GM21576 (cell line): ENCODE measurements around the gene ZNF330.

Experiments
- ATAC-seq: cut with Tn5 transposase; IDR thresholded peaks from one replicate; pipeline ENCODE4 v1.9.1; 2021; ENCODE audit warnings: mild to moderate bottlenecking, moderate library complexity; ENCODE audit not compliant: unreplicated experiment

ZNF330 gene

DNA sequence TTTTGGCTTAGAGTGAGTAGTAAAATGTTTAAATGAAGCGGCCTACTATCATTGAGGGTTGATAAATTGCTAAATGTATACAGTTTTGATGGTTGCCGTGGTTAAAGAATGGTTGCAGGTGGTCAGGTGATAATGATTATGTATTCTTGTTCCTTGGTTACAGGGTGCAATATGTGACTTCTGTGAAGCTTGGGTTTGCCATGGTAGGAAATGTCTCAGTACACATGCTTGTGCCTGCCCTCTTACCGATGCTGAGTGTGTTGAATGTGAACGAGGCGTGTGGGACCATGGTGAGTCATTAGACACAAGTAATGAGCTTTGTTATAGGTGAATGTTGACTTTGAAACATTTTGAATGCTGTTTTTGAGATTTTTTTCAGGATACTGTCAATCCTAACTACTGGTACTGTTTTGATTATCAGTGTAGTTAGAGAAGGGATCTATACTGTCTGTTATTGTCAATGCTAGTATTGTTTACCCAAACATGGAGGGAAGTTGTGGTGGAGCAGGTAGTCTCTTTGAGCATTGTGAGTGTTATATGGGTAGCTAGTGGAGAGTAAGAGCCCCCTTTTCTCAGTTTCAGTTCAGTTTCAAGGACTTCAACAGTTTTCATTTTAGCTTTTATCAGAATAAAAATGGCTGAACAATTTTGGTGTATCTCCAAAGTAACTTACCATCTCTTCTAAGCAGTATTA, 8.9 kb downstream of the ZNF330 start:
- ATAC-seq = peak; percentile 61

DNA sequence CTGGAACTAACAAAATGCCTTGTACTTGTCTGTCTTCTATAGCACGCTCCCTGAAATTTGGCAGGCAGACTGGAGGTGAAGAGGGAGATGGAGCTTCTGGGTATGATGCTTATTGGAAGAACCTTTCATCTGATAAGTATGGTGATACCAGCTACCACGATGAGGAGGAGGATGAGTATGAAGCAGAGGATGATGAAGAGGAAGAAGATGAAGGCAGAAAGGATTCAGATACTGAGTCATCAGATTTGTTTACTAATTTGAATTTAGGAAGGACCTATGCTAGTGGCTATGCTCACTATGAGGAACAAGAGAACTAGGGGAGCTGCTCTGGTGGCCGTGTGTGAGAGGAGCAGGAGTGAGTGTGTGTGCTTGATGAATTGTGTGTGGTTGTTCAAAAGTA, 13.0 kb downstream of the ZNF330 start:
- no peak for ATAC-seq

DNA sequence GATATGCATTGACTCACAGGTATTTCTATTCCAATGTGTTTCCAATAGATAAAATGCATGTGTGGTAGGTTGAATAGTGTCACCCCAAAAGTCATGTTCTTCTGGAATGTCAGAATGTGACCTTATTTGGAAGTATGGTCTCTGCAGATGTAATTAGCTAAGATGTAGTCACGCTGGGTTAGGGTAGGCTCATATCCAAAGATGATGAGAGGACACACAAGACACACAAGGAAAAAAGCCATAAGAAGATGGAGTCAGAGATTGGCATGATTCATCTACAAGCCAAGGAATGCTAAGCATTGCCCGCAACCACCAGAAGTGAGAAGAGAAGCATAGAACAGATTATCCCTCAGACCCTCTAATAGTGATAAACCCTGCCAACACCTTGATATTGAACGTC, 17.5 kb downstream of the ZNF330 start:
- ATAC-seq = no peak

DNA sequence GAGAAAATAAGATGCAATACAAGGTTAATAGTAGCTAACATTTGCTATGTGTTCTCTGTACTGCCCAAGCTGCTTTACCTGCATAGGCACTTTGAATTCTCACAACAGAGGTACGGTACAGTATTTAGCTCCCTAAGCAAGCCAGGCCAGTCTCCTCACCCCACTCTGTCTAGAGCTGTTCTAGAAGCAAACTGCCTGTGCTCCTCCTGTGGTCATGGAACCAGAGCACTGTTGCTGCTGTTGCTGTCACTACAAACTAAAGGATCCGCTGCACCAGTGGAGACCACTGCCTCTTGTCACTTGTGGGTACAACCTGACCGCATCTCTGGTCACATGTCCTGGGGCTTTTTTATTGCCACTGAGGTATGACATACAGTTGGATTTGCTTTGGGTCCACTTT, 19.6 kb downstream of the ZNF330 start:
- no peak for ATAC-seq

DNA sequence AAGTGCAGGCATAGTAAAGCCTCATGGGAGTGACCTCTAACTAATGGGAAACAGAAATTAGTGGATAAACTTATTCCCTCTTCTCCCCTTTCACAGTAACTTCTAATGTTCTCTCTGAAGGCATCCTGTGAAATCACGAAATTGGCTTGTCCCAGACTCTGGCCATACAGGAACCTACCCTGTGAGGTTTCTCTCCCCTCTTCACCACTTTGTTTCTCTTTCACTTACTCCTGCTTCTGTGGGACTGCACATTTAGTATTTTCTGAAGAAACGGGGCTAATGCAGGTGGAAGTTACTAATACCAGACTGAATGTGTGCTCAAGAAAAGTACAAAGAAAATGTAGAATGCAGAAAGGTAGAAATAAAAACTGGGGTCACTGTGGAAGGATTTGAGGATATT, 20.0 kb downstream of the ZNF330 start:
- no peak for ATAC-seq

DNA sequence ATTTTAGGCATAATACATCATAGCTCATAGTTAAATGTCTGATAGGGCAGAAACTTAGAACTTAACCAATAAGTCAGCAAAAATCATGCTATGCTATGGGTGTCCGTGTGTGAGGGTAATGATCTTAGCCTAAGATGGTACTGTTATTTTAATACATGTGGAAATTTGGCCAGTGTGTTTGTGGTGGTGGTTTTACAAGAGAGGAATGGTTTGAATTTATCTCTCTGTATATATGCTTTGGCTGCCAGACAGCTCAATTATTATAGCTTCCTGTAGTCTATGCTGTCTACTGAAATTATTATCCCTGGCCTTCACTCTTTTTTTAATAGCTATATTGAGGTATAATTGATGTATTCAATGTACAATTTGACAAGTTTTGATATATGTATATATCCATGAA, 21.3 kb downstream of the ZNF330 start:
- ATAC-seq = no peak

DNA sequence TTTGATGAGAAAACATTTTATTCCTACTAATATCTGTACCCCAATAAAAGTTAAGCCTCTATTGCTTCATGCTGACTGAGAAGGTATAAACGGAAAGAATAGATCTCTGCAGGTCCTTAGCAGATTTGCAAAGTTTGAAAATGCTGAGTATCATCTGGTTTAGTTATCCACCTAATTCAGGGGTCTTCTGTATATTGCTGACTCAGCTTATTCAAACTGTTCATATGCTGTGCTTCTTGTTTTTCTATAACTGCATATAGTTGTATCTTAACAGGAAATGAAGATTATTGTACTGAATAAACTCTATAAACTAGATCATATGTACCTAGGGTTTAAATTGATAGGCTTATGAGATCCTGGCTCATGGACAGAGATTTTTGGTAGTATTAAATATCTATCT, 23.7 kb downstream of the ZNF330 start:
- no peak for ATAC-seq

DNA sequence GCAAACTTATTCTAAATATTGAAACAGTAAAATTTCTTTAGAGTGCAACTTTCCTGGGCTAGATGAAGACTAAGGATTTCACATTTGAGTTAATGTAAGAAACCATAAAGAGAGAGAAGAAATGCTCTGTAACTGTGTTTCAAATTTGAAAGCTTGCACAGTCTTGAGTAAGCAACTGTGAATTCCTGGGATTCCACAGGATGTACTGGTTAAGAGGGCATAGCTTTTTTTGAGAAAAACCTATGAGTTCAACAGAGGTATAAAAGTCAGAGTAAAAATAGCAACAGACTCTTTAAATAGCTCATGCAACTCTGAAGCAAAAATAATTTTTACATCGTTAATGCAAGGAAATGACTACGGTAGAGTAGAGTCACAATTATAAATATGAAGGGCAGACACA, 25.5 kb downstream of the ZNF330 start:
- no peak for ATAC-seq

DNA sequence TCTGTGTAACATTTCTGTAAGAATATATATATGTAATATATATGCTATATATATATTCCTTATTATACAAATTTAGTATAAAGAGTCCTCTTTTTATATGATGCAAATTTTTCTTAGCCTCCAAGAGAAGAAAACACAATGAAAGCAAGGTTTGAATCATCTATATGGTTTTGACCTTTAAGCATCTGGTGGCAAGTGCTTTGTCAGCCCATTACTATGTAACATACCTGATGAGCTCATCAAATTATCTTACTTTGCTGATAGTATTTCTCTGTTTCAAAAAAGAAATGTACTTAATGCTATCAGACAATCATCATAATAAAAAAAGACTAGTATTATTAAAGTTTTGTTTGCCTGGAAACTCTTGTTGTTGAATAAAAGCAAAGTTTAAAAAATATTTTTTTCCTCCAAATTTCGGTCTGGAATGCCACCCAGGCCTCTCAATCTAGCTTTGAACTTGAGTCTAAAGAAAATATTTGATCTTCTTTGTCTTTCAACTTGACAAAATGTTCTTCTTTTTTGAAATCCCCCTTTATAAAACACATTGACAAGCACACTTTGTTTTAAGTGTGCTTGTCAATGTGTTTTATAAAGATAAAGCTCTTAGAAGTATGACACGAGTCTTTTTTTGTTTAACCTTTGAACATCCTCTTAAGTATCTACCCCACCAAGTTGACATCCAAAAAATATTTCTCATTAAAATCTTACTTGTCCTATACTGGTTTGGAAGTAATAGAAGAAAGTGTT, 26.2 kb downstream of the ZNF330 start:
- ATAC-seq = no peak

DNA sequence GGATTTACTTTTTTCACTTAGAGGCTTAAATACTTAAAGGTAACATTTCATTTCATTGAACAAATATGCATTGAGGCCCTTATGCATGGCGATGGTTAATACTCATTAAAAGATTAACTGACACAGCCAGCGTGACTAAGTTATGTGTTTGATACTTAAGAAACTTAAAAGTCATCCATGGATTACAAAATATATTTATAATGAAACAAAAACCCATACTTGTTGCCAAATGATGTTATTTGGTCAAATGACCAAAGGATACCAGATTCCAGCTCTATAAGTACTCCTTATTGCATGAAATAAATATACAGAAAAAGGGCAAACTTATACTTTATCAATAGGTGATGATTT, 26.7 kb downstream of the ZNF330 start:
- no peak for ATAC-seq

DNA sequence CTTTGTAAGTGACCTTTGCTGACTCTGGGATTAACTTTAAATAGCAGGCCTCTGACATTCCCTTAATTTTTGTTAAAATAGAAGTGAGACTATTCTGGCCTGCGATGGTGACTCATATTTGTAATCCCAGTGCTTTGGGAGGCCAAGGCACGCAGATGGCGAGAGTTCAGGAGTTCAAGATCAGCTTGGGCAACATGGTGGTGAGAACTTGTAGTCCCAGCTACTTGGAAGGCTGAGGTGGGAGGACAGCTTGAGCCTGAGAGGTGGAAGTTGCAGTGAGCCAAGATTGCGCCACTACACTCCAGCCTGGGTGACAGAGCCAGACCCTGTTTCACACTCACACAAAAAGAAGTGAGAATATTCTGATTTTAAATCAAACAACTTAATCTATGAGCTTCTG, 27.3 kb downstream of the ZNF330 start:
- no peak for ATAC-seq

DNA sequence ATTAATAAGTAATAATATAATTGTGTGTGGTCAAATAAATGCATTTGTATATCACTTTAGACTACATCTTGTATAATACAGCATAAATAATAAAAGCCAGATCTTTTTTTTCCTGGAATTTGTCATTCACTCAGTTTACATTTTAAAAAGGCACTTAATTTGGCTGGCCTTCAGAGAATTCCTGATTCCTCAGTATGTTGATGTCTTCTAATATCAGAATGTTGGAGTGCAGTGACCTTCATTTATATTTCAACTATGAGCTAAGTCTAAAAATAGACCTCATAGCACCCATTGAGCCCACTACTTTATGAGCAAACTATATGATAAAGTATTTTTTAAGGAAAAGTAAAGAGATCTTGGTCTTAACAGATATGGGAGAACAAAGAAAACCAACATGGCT, 27.8 kb downstream of the ZNF330 start:
- ATAC-seq = no peak

DNA sequence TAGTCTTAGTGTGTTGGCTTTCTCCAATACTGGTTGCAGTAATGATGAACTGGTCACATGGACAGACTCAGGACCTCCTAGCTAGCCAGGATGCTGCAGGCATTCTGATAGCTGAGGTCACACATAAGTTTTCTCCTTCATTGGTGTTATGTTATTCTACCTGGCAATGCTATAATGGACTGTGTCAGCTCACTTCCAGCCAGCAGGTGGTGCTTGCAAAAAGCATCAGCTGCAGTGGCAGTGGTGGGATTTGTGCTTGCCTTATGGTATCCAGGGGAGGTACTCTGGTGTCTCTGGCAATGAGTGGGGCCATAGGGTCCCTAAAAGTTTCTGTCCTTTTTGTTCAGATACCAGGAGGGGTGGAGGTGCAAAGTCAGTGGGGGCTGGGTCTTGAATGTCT, 33.6 kb downstream of the ZNF330 start:
- no peak for ATAC-seq

DNA sequence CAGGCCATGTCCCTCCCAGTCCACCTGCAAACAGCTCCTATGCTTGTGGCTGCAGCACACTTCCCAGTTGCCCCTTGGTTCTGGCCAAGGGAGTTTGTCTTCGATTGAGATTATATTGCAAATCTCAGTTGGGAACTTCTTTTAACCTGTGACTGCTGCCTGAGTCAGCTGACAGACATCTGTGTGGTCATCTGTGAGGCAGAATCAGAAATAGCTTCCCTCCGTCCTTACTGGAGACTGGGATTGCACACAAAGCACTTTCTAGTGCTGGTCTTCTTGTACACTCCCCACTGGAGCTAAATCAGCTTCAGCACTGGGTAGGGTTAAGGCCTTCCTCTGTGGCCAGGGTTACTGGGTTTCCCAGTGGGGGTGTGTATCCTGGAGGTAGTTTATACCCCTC, 34.3 kb downstream of the ZNF330 start:
- no peak for ATAC-seq

DNA sequence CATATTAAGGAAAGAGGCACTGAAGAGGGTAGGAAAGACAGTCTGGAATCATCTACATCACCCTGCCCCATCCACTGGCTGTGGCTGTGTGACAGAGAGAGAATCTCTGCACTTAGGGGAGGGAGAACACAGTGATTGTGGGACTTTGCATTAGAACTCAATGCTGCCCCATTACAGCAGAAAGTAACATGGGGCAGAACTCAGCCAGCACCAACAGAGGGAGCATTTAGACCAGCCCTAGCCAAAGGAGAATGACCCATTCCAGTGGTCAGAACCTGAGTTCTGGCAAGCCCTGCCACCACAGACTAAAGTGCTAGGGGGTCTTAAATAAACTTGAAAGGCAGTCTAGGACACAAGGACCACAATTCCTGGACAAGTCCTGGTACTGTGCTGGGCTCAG, 37.9 kb downstream of the ZNF330 start:
- ATAC-seq = no peak

DNA sequence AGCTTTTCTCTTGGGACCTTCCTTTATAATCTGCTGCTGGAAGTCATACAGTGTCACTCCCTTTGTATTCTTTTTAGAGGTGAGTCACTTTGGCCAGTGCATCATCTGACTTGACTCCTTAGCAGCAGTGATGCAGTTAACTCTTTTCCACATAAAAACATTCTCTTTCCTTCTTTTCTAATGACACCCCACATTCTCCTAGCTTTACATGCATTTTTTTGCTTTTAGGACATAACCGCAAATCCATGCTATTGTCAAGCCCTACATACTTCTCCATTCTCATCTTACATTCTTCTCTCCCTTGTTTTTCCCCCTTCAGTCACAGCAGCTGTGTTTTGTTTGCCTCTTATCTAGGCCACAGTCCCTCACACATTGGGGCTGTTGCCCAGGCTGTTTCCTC, 55.1 kb downstream of the ZNF330 start:
- no peak for ATAC-seq

DNA sequence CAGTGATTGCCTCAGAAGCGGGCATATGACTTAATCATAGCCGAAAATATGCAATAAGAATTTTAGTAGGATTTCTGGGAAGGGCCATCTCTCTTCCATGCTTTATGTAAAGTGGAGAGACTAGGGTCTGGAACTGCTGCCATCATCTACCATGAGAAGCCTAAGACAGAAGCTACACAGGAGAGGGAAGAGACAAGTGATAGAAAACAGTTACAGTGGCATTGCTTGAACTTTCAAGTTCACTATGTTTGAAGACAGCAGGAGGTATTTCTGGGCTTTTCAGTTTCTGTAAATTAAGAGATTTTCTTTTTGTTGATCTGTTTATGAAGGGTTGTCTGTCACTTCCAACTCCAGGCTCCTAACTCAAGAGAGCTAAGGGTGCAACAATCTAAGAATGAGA, 62.5 kb downstream of the ZNF330 start:
- ATAC-seq = no peak

DNA sequence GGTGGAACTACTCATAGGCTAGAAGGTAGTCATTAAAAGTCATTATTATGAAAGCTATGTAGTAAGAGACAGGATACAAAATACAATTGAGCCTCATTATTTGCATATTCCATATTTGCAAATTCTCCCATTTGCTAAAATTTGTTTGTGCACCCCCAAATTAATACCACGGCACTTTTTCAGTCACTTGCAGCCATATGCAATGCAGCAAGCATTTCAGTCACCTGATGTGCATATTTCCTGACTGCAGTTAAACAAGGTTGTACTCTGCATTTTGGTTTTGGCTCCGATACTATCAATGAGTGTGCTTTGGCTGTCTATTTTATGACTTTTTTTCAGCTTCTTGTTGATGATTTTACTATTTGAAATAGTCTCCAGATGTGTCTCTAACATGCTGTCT, 62.9 kb downstream of the ZNF330 start:
- ATAC-seq = no peak
